WI38 (cell line): ENCODE results near the gene GPX2.

ENCODE experiments used
- H3K4me3 ChIP-seq: 2 replicates; pipeline ENCODE4 v1.5.1; 2011; ENCODE audit warnings: low read depth, mild to moderate bottlenecking, control low read depth, low read length
- TF ChIP-seq, protein P1 (sequence below): IDR thresholded peaks from 2 replicates; pipeline ENCODE4 v1.5.1; 2012; ENCODE audit warnings: low read depth, mild to moderate bottlenecking, control low read depth, low read length

Gene GPX2

GRCh38 chr14:64979336-64980074, 37.0 kb upstream of the GPX2 start:
- no peak overlapping the region for H3K4me3 ChIP-seq
- TF ChIP-seq, protein P1, sequence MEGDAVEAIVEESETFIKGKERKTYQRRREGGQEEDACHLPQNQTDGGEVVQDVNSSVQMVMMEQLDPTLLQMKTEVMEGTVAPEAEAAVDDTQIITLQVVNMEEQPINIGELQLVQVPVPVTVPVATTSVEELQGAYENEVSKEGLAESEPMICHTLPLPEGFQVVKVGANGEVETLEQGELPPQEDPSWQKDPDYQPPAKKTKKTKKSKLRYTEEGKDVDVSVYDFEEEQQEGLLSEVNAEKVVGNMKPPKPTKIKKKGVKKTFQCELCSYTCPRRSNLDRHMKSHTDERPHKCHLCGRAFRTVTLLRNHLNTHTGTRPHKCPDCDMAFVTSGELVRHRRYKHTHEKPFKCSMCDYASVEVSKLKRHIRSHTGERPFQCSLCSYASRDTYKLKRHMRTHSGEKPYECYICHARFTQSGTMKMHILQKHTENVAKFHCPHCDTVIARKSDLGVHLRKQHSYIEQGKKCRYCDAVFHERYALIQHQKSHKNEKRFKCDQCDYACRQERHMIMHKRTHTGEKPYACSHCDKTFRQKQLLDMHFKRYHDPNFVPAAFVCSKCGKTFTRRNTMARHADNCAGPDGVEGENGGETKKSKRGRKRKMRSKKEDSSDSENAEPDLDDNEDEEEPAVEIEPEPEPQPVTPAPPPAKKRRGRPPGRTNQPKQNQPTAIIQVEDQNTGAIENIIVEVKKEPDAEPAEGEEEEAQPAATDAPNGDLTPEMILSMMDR: no peak

DNA sequence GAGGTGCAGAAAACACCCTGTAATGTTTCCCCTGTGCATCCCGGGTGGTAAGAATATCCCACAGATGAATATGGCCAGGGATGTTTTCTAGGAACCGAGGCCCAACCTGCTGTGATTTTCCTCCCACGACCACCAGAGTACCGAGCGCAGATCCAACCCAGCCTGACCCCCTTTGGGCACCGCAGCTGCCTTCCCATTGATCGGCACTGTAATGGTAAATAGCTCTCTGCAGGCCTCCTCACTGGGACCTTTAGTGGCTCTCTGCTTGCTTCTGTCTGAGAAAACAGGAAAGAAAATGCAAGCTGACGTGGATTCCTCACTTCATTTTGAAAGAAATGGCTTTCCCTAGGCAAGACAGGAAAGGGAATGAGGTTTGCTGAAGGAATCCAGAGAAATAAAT, 32.0 kb upstream of the GPX2 start:
- TF ChIP-seq, protein P1: no peak
- no peak overlapping the region for H3K4me3 ChIP-seq

GRCh38 chr14:64973826-64974225, 31.3 kb upstream of the GPX2 start:
- TF ChIP-seq, protein P1: no peak

GRCh38 chr14:64973026-64973442, 30.5 kb upstream of the GPX2 start:
- H3K4me3 ChIP-seq: peak overlapping the region; percentile 64; the same call in 1 of the 2 replicates
- TF ChIP-seq, protein P1: no peak

More at GRCh38 chr14:64973826-64974225, 31.3 kb upstream of the GPX2 start:
- H3K4me3 ChIP-seq: no peak overlapping the region

GRCh38 chr14:64971943-64972791, 29.6 kb upstream of the GPX2 start, which contains the start of gene RAB15:
RAB15 (minus strand) TSS chr14:64972336; CDS start chr14:64972076, 260 bp downstream.
- TF ChIP-seq, protein P1: no peak
- H3K4me3 ChIP-seq: peak within 1 kb of the TSS; percentile 64

DNA sequence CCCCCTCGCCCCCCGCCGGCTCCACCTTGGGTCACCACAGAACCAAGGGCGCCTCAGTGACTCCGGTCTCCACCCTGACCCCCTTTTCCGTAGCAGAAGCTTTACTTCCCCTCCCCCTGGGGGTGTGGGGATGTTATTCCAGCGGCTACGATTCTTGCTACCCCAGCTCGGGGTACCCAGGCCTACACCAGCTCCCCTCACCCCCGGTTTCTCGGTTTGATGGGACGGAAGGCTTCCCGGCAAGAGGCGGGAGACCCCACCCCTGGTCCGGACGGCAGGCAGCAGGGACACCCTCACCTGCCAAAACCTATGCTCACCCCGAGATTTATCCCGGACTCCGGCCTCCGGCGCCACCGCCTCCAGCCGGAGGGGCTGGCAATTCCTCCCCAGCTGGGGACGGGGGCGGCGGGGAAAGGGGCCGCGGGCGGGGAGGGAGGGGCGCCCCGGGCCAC, 29.0 kb upstream of the GPX2 start:
- H3K4me3 ChIP-seq: peak overlapping the region; percentile 63

More for the DNA sequence above, 29.0 kb upstream of the GPX2 start:
- TF ChIP-seq, protein P1: no peak
